Stimulated activated CD8-positive, alpha-beta memory T cell treated with anti-CD3 and anti-CD28 coated beads, Interleukin-2, amount 100 ng/mL, for 1 hour (primary cell): ENCODE results near the gene KLHL28.
"Not testable (repeated sequence)": the region's sequence is repeated elsewhere in the genome, so short reads cannot be mapped to it uniquely, and the experiment has no call there.

Experiments used
- DNase-seq, 2 donors: peaks; one replicate each; pipeline ENCODE4 v3.0.0-alpha.2; 2020; ENCODE audit warnings: low read depth in 2 of 2

The KLHL28 gene

GRCh38 chr14:44896275-44897040, 65.3 kb downstream of the KLHL28 start:
- DNase-seq: no peak

DNA sequence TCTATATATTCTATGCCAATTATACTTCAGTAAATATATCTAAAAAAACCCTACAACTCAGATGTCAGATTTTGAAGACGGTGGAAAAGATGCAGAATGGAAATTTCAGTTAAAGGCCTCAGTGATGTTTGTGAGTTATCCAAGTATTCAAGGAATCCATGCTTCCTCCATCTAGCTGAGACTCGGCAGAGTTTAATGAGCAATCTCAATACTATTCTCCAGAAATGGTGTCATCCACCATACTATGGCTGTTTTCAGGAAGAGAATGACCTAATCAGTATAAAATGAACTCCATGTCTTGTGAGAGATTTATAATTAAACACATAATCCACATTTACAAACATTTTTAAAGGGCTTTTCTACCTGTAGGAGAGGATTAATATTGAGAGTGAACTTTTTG, 66.0 kb downstream of the KLHL28 start:
- DNase-seq: no peak

- DNase-seq: no peak
Observed at GRCh38 chr14:44893535-44893934, 68.2 kb downstream of the KLHL28 start.

DNA sequence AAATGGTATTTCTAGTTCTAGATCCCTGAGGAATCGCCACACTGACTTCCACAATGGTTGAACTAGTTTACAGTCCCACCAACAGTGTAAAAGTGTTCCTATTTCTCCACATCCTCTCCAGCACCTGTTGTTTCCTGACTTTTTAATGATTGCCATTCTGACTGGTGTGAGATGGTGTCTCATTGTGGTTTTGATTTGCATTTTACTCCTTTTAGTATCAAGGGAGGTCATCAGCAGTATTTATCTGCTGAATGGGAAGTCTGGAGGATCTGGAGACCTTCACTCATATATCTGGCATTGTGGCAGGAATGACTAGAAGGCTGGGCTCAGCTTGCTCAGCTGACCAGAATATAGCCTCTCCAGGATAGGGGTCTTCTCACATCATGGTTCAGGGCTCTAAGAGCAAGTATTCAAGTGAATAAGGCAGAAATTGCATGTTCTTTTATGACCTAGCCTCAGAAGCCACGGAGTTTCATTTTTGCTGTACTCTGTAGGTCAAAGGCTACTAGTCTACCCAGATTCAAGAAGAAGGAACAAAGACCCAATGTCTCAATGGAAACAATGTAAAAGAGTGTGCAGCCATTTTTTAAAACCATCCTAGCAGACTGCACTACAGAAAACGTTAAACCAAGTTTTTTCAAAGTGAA, 69.9 kb downstream of the KLHL28 start:
- not testable (repeated sequence) for DNase-seq

DNA sequence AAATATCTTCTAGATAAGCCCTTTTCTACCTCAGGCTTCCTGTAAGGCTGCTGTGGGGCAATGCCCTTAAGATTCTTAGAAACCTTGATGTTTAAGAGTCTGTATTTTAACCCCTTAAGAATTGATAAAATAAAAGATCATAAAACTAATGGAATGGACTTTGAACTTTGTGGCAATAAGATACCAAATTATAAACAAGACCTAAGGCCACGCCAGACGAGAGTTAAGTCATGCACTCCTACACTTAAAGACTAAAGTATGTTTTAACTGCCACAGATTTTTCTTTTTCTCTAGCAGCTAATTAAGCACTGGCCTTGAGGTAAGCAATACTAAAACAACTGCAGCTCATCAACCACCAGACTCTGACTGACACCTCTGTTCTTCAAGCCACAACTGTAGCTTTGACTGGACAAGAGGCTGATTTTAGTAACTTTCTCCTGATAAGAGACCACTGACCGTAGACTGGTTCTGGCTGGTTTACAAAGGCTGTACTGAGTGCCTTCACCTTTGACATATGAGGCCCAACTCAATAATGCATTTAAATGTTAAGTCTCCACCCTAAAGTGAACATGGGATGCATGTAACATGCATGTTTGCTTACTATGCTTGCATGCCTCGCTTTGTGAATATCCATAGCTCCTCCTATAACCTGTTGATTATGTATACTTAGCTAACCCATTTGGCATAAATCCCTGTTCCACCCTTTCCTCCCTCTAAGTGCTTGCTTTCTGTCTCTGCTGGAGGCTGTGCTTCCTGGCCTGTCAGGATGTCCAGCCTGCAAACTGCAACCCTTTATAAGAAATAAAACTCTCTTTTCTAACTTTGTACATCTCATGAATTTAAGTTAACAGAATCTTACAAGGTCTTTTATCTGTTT, 71.9 kb downstream of the KLHL28 start:
- DNase-seq: no peak

GRCh38 chr14:44887596-44887955, 74.2 kb downstream of the KLHL28 start:
- no peak for DNase-seq

GRCh38 chr14:44886860-44887595, 74.7 kb downstream of the KLHL28 start:
- DNase-seq: no peak

DNA sequence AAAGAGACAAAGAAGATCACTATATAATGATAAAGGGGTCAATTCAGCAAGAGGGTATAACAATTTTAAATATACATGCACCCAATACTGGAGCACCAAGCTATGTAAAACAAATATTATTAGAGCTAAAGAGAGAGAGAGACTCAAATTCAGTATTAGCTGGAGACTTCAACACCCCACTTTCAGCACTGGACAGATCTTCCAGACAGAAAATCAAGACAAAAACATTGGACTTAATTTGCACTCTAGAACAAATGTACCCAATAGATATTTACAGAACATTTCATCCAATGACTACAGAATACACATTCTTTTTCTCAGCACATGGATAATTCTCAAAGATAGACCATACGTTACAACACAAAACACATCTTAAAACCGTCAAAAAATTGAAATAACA, 81.0 kb downstream of the KLHL28 start:
- DNase-seq: no peak
